SK-N-SH (cell line): ENCODE measurements around the gene RNU11. TPM values are rescaled to one million over a fixed set of nuclear protein-coding genes. Genes with fewer than 3 reads are reported as not detected.
A peak's percentile ranks its signal among the peaks of the same experiment; 100 is the strongest.
"Not testable (repeated sequence)": the region's sequence is repeated elsewhere in the genome, so short reads cannot be mapped to it uniquely, and the experiment has no call there.

ENCODE experiments used
- CTCF ChIA-PET: fragments of 300-600, 350-600 bp; formaldehyde crosslinking; extraction: SDS; loops from one replicate; lab custom pipeline; 2021; lab: Yijun Ruan, JAX
- POLR2A ChIA-PET: fragments of 350-600 bp; sonication (Branson Sonifier 250); formaldehyde crosslinking; extraction: SDS; loops from one replicate; lab custom pipeline; 2020; ENCODE audit warnings: antibody characterized with exemption, inconsistent platforms; lab: Yijun Ruan, JAX
- DNase-seq: peaks from one replicate; pipeline ENCODE4 v3.0.0; 2012
- H2AFZ ChIP-seq: fragments of 200-600 bp; sonication (generic); 2 replicates; pipeline ENCODE4 v1.8.1; 2016; ENCODE audit warnings: antibody characterized with exemption, mild to moderate bottlenecking, low read depth
- H3F3A ChIP-seq: fragments of 200-600 bp; sonication (generic); replicated peaks from 2 replicates; pipeline ENCODE3; 2016; ENCODE audit warnings: antibody characterized with exemption, mild to moderate bottlenecking; ENCODE audit not compliant: insufficient read depth
- H3K27ac ChIP-seq, 2 experiments: fragments of 200-500 bp in 1 of 2; fragments of 200-600 bp in 1 of 2; sonication (Bioruptor generic) in 1 of 2; sonication (generic), shearing (Covaris generic) in 1 of 2; 2 replicates each; pipeline versions ENCODE4 v1.5.1 to v1.6.1; 2014 to 2016; ENCODE audit warnings: low read depth in 2 of 2, inconsistent platforms in 1 of 2, low read length in 1 of 2, mild to moderate bottlenecking in 1 of 2, mixed read lengths in 1 of 2
- H3K27me3 ChIP-seq: fragments of 200-600 bp; sonication (generic), shearing (Covaris generic); 2 replicates; pipeline ENCODE4 v1.6.1; 2016; ENCODE audit warnings: mixed run types; ENCODE audit not compliant: insufficient read depth
- H3K36me3 ChIP-seq, 2 experiments: fragments of 200-500 bp in 1 of 2; fragments of 200-600 bp in 1 of 2; sonication (Bioruptor generic) in 1 of 2; sonication (generic) in 1 of 2; replicated peaks in 1 of 2; 2 replicates each; pipeline versions ENCODE3 to v1.5.1; 2014 to 2016; ENCODE audit warnings: low read length in 1 of 2, mild to moderate bottlenecking in 1 of 2; ENCODE audit not compliant: insufficient read depth in 2 of 2, control insufficient read depth in 1 of 2
- H3K4me1 ChIP-seq, 2 experiments: fragments of 200-500 bp in 1 of 2; fragments of 200-600 bp in 1 of 2; sonication (Bioruptor generic) in 1 of 2; sonication (generic), shearing (Covaris generic) in 1 of 2; 2 replicates each; pipeline versions ENCODE4 v1.5.1 to v1.6.1; 2014 to 2016; ENCODE audit warnings: low read depth in 1 of 2, low read length in 1 of 2, mixed run types in 1 of 2; ENCODE audit not compliant: insufficient read depth in 2 of 2, control insufficient read depth in 1 of 2
- H3K4me2 ChIP-seq: fragments of 200-600 bp; sonication (generic), shearing (Covaris generic); 2 replicates; pipeline ENCODE4 v1.6.1; 2017; ENCODE audit warnings: mixed run types
- H3K4me3 ChIP-seq, 2 experiments: fragments of 200-500 bp in 1 of 2; fragments of 200-600 bp in 1 of 2; sonication (Bioruptor generic) in 1 of 2; sonication (generic), shearing (Covaris generic) in 1 of 2; 2 replicates each; pipeline versions ENCODE4 v1.5.1 to v1.8.1; 2014 to 2016; ENCODE audit warnings: low read depth in 2 of 2, inconsistent platforms in 1 of 2, low read length in 1 of 2, mild to moderate bottlenecking in 1 of 2, mixed read lengths in 1 of 2, moderate library complexity in 1 of 2
- H3K79me2 ChIP-seq: fragments of 200-600 bp; sonication (generic); 2 replicates; pipeline ENCODE4 v1.8.1; 2017; ENCODE audit warnings: mild to moderate bottlenecking; ENCODE audit not compliant: insufficient read depth
- H3K9ac ChIP-seq: fragments of 200-600 bp; sonication (generic); 2 replicates; pipeline ENCODE4 v1.6.1; 2017; ENCODE audit warnings: mixed run types
- H3K9me2 ChIP-seq: fragments of 200-600 bp; sonication (generic); 2 replicates; pipeline ENCODE4 v1.6.1; 2017; ENCODE audit warnings: mixed run types
- H3K9me3 ChIP-seq: fragments of 200-600 bp; sonication (generic); 2 replicates; pipeline ENCODE4 v1.6.1; 2017; ENCODE audit warnings: mixed run types, mild to moderate bottlenecking, moderate library complexity
- H4K20me1 ChIP-seq: fragments of 200-600 bp; sonication (generic); 2 replicates; pipeline ENCODE4 v1.6.1; 2017; ENCODE audit warnings: mild to moderate bottlenecking, mixed run types; ENCODE audit not compliant: insufficient read depth
- RAD21 ChIP-seq: IDR thresholded peaks from 2 replicates; pipeline ENCODE4 v1.6.1; 2012; ENCODE audit warnings: mild to moderate bottlenecking, low read length
- SMC3 ChIP-seq: IDR thresholded peaks from 2 replicates; pipeline ENCODE4 v1.6.1; 2012; ENCODE audit warnings: low read depth, low read length, improper control_type of control experiment
- WGBS: methylation state at CpG from one replicate; pipeline ENCODE4 v1.1.6; 2017; ENCODE audit warnings: low lambda C conversion rate; 5-methylcytosine and 5-hydroxymethylcytosine counted together
- polyA plus RNA-seq, 3 experiments: library from polyadenylated mRNA; depleted of rRNA; stranded (reverse); fragments of >200 nt; gene quantifications; 2 replicates each; pipeline ENCODE4 v1.2.3, GENCODE V29; 2012
- TF ChIP-seq, protein P1 (sequence below): fragments of 200-600 bp; sonication (generic); IDR thresholded peaks from 2 replicates; pipeline ENCODE4 v1.6.1; 2017; ENCODE audit warnings: antibody characterized with exemption, mild to moderate bottlenecking, moderate library complexity

Gene RNU11
- polyA plus RNA-seq, 1 of the 3 experiments (the other 2 are of a cell fraction) = not detected

DNA sequence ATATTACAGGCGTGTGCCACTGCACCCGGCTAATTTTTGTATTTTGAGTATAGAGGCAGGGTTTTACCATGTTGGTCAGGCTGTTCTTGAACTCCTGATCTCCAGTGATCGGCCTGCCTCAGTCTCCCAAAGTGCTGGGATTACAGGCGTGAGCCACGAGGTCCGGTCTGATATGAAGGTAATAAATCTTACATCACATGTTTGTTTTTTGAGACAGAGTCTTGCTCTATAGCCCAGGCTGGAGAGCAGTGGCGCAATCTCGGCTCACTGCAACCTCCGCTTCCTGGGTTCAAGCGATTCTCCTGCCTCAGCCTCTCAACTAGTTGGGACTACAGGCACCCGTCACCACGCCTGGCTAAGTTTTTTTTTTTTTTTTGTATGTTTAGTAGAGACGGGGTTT, 4.7 kb downstream of the RNU11 start:
- H3K79me2 ChIP-seq, POLR2A ChIA-PET, H3K27me3 ChIP-seq, H3K9ac ChIP-seq, H3K9me2 ChIP-seq, H4K20me1 ChIP-seq, DNase-seq, H3K36me3 ChIP-seq, H3K4me2 ChIP-seq, H2AFZ ChIP-seq, H3K27ac ChIP-seq, H3K9me3 ChIP-seq, H3K4me1 ChIP-seq, H3K4me3 ChIP-seq: not testable (repeated sequence)
- 78% methylated on average over 12 of the region's 13 CpGs for WGBS
- CTCF ChIA-PET = interaction anchor here (1.7 kb wide), 1 partner anchor 224 kb away, joined by 6 read pairs; no protein-coding TSS in a partner anchor
- H3F3A ChIP-seq = peaks cover 15% of the 10 kb centered on the region

DNA sequence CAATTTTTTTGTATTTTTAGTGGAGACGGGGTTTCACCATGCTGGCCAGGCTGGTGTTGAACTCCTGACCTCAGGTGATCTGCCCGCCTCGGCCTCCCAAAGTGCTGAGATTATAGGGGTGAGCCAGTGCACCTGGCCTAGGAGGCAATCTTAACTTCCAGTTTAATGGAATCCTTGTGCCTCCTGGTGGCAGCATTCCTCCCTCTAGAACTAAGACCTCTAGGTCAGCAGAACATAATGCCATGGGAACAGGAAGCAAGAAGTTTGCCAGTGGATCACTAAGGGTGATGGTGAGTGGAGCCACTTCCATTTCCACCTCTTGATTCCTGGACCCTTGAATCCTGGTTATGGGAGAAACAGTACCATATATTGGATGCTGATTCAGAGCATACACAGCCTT, 5.5 kb downstream of the RNU11 start:
- H3K79me2 ChIP-seq, H3K9me2 ChIP-seq, H3K4me2 ChIP-seq, H4K20me1 ChIP-seq, H3K36me3 ChIP-seq, H2AFZ ChIP-seq, H3K9ac ChIP-seq, DNase-seq, H3K4me3 ChIP-seq, H3K27ac ChIP-seq, H3K4me1 ChIP-seq, CTCF ChIA-PET, H3K9me3 ChIP-seq, H3K27me3 ChIP-seq, POLR2A ChIA-PET: not testable (repeated sequence)
- peak; percentile 39 for TF ChIP-seq RAD21
- TF ChIP-seq, protein P1, sequence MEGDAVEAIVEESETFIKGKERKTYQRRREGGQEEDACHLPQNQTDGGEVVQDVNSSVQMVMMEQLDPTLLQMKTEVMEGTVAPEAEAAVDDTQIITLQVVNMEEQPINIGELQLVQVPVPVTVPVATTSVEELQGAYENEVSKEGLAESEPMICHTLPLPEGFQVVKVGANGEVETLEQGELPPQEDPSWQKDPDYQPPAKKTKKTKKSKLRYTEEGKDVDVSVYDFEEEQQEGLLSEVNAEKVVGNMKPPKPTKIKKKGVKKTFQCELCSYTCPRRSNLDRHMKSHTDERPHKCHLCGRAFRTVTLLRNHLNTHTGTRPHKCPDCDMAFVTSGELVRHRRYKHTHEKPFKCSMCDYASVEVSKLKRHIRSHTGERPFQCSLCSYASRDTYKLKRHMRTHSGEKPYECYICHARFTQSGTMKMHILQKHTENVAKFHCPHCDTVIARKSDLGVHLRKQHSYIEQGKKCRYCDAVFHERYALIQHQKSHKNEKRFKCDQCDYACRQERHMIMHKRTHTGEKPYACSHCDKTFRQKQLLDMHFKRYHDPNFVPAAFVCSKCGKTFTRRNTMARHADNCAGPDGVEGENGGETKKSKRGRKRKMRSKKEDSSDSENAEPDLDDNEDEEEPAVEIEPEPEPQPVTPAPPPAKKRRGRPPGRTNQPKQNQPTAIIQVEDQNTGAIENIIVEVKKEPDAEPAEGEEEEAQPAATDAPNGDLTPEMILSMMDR = peak; percentile 42
- 0 out of 2 replicates have a peak, but pooled peaks have one; percentile 18 for TF ChIP-seq SMC3
- WGBS = 87% methylated on average over 3 of the region's 3 CpGs
- peaks cover 11% of the 10 kb centered on the region for H3F3A ChIP-seq

DNA sequence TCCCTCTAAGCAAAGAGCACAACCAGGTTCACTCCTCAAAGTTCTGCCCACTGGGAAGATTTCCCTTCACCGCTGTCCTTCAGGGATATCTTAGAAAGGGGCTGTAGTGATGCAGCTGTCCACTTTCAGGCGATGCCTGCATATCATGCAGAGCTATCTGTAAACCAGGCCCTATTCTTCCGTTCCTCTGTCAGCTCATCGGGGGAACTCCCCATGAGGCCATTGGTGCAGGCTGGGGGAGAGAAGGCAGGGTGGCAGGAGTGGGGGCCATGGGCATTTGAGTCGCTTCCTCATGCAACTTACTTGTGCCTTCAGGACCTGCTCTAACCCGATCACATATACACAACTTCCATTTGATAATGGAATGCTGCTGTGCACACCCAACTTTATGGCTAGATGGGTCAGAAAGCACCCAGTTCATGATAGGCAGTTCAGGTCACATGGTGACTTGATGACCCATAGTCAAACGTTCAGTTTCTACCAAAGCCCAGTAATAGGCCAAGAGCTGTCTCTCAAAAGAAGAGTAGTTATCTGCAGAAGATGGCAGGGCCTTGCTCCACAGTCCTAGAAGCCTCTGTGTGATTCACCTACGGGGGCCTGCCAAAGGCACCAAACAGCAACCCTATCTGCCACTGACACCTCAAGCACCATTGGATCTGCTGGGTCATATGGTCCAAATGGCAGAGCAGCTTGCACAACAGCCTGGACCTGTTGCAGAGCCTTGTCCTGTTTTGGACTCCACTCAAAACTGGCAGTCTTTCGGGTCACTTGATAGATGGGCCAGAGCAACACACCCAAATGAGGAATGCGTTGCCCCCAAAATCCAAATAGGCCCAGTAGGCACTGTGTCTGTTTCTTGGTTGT, 7.3 kb downstream of the RNU11 start:
- not testable (repeated sequence) for H3K9me2 ChIP-seq, H3K27ac ChIP-seq, H3K9ac ChIP-seq, H3K27me3 ChIP-seq, H3F3A ChIP-seq, H3K79me2 ChIP-seq, H4K20me1 ChIP-seq, H2AFZ ChIP-seq, H3K4me2 ChIP-seq, H3K4me3 ChIP-seq, H3K36me3 ChIP-seq, DNase-seq, H3K9me3 ChIP-seq, H3K4me1 ChIP-seq
- POLR2A ChIA-PET = interaction anchor here (0.6 kb wide), 1 partner anchor 12 kb away, joined by 3 read pairs; no protein-coding TSS in a partner anchor
- 85% methylated on average over 5 of the region's 10 CpGs for WGBS
- CTCF ChIA-PET = interaction anchor here (1.4 kb wide), 1 partner anchor 14 kb away, joined by 4 read pairs; no protein-coding TSS in a partner anchor
